Right cardiac atrium (tissue), 5 donors: ENCODE results near the gene TRIM71. TPM values are rescaled to one million over a fixed set of nuclear protein-coding genes. Genes with fewer than 3 reads are reported as not detected.
"Not testable (repeated sequence)": the region's sequence is repeated elsewhere in the genome, so short reads cannot be mapped to it uniquely, and the experiment has no call there.

Experiments
- ATAC-seq, 2 donors: fragments of 200-7000 bp; cut with Tn5 transposase; one replicate each; pipeline versions ENCODE4 v1.8.0 to v1.9.1; 2020; ENCODE audit warnings: moderate library complexity in 2 of 2, mild to moderate bottlenecking in 1 of 2
- DNase-seq, 3 donors: peaks; one replicate each; pipeline ENCODE4 v3.0.0-alpha.2; 2020
- H3K27ac ChIP-seq: one replicate; pipeline ENCODE4 v1.5.1; 2013; ENCODE audit warnings: mild to moderate bottlenecking, low read length, control low read depth, moderate library complexity
- H3K27me3 ChIP-seq: one replicate; pipeline ENCODE4 v1.6.1; 2013; ENCODE audit not compliant: control insufficient read depth, insufficient read depth
- H3K4me1 ChIP-seq: one replicate; pipeline ENCODE4 v1.6.1; 2013; ENCODE audit warnings: low read length; ENCODE audit not compliant: control insufficient read depth, insufficient read depth
- H3K4me3 ChIP-seq: one replicate; pipeline ENCODE4 v1.5.1; 2013; ENCODE audit warnings: low read length, control low read depth
- H3K9me3 ChIP-seq: one replicate; pipeline ENCODE4 v1.6.1; 2013; ENCODE audit warnings: low read length; ENCODE audit not compliant: control insufficient read depth
- WGBS: extraction: QIAGEN DNeasy Blood & Tissue Kit; methylation state at CpG from one replicate; pipeline ENCODE4 v1.1.7; 2013; 5-methylcytosine and 5-hydroxymethylcytosine counted together
- intact Hi-C, 4 donors: fragments of 100-400 bp; cut with DNase I; formaldehyde crosslinking; loops; one replicate each; pipeline versions ENCODE4 v1.11.0 to v1.14.0; 2022 to 2023
- polyA plus RNA-seq: library from polyadenylated mRNA; stranded (reverse); fragments of 200-250 nt; gene quantifications from one replicate; pipeline ENCODE4 v1.2.3, GENCODE V29; 2013
- total RNA-seq, 4 donors: library from RNA; stranded (reverse); fragmentation: NEBNext Ultra II Directional; extraction: Animal tissue kit (Norgen Biotek cat#: 25700); gene quantifications; one replicate each; pipeline ENCODE4 v1.2.1, GENCODE V29; 2021
- donor health status: healthy with polysubstance abuse.
- donor health status: DM: no; HTN: yes; CAD: no.
- donor health status: DM: no; HTN: no; CAD: no.
- donor health status: DM: no; HTN: yes; CAD: no; lungs with severe emphysema.
- donor health status: DM: yes; HTN: yes; CAD: no.

TRIM71 gene
- total and polyA plus RNA-seq, 5 donors = not detected

GRCh38 chr3:32919920-32920319, 102.1 kb downstream of the TRIM71 start:
- WGBS = 88% methylated on average over 2 of the region's 2 CpGs
- H3K27me3 ChIP-seq = no peaks in the 10 kb centered on the region
- no peak overlapping the region for H3K4me3 ChIP-seq
- H3K27ac ChIP-seq = no peak overlapping the region
- no peaks in the 10 kb centered on the region for H3K9me3 ChIP-seq
- ATAC-seq (no peak), DNase-seq (no peak)
- intact Hi-C loops = no loop called here
- H3K4me1 ChIP-seq = no peaks in the 10 kb centered on the region

- Histone ChIP-seq H3K4me1 (no peaks in the 10 kb centered on the region), H3K27ac (no peak overlapping the region), H3K4me3 (no peak overlapping the region), H3K9me3 (no peaks in the 10 kb centered on the region), H3K27me3 (no peaks in the 10 kb centered on the region)
- no peak for ATAC-seq
- no peak for DNase-seq
- 88% methylated on average over 7 of the region's 7 CpGs for WGBS
- intact Hi-C loops = no loop called here
Observed at GRCh38 chr3:32922078-32922477, 104.3 kb downstream of the TRIM71 start.

- H3K27ac ChIP-seq = no peak overlapping the region
- WGBS = 96% methylated on average over 3 of the region's 3 CpGs
Observed at GRCh38 chr3:32930161-32930560, 112.4 kb downstream of the TRIM71 start.

GRCh38 chr3:32931273-32931672, 113.5 kb downstream of the TRIM71 start:
- WGBS = 78% methylated on average over 2 of the region's 2 CpGs
- H3K27me3 ChIP-seq, H3K4me1 ChIP-seq, ATAC-seq, DNase-seq, H3K4me3 ChIP-seq, H3K9me3 ChIP-seq, H3K27ac ChIP-seq: not testable (repeated sequence)
- intact Hi-C loops = loop anchor here in 2 of 4 donors (10.0 kb wide), 1 partner anchor 196 kb away; no protein-coding TSS in a partner anchor

More at GRCh38 chr3:32930161-32930560, 112.4 kb downstream of the TRIM71 start:
- Histone ChIP-seq H3K27me3 (no peaks in the 10 kb centered on the region), H3K4me1 (no peaks in the 10 kb centered on the region), H3K9me3 (no peaks in the 10 kb centered on the region), H3K4me3 (no peak overlapping the region)
- DNase-seq (no peak), ATAC-seq (no peak)
- intact Hi-C loops = loop anchor here in 2 of 4 donors (10.0 kb wide), 1 partner anchor 195 kb away; no protein-coding TSS in a partner anchor

GRCh38 chr3:32934150-32934742, 116.4 kb downstream of the TRIM71 start:
- intact Hi-C loops = loop anchor here in 2 of 4 donors (10.0 kb wide), 1 partner anchor 199 kb away; no protein-coding TSS in a partner anchor
- Histone ChIP-seq H3K4me1 (no peaks in the 10 kb centered on the region), H3K27ac (no peak overlapping the region), H3K4me3 (no peak overlapping the region), H3K27me3 (no peaks in the 10 kb centered on the region), H3K9me3 (no peaks in the 10 kb centered on the region)
- DNase-seq (no peak), ATAC-seq (no peak)
- 65% methylated on average over 5 of the region's 5 CpGs for WGBS

GRCh38 chr3:32937331-32937730, 119.5 kb downstream of the TRIM71 start:
- 25% methylated on average over 2 of the region's 2 CpGs for WGBS
- intact Hi-C loops = loop anchor here in 3 of 4 donors (5.0 to 10.0 kb wide), 2 partner anchors 200 to 203 kb away; no protein-coding TSS in a partner anchor
- no peak for ATAC-seq
- Histone ChIP-seq H3K4me3 (no peak overlapping the region), H3K4me1 (no peaks in the 10 kb centered on the region), H3K27ac (no peak overlapping the region), H3K27me3 (no peaks in the 10 kb centered on the region), H3K9me3 (no peaks in the 10 kb centered on the region)
- no peak for DNase-seq

GRCh38 chr3:32939531-32940284, 121.9 kb downstream of the TRIM71 start:
- H3K27me3 ChIP-seq, ATAC-seq, H3K4me3 ChIP-seq, H3K4me1 ChIP-seq, H3K9me3 ChIP-seq, DNase-seq, H3K27ac ChIP-seq: not testable (repeated sequence)
- intact Hi-C loops = loop anchor here in 3 of 4 donors (5.0 to 10.0 kb wide), 3 partner anchors 135 to 205 kb away; no protein-coding TSS in a partner anchor
- 91% methylated on average over 40 of the region's 40 CpGs for WGBS

- H3K4me3 ChIP-seq = no peak overlapping the region
- ATAC-seq (no peak), DNase-seq (no peak)
- no peaks in the 10 kb centered on the region for H3K4me1 ChIP-seq
- no peak overlapping the region for H3K27ac ChIP-seq
- 90% methylated on average over 16 of the region's 16 CpGs for whole genome bisulfite sequencing
- no peaks in the 10 kb centered on the region for H3K9me3 ChIP-seq
- intact Hi-C loops = loop anchor here in 1 of 4 donors (10.0 kb wide), 1 partner anchor 134 kb away; no protein-coding TSS in a partner anchor
- no peaks in the 10 kb centered on the region for H3K27me3 ChIP-seq
Observed at GRCh38 chr3:32940726-32941125, 122.9 kb downstream of the TRIM71 start.

- 78% methylated on average over 3 of the region's 3 CpGs for WGBS
- intact Hi-C loops = loop anchor here in 1 of 4 donors (10.0 kb wide), 1 partner anchor 130 kb away; no protein-coding TSS in a partner anchor
- no peak for ATAC-seq
Observed at GRCh38 chr3:32945136-32945535, 127.3 kb downstream of the TRIM71 start.

GRCh38 chr3:32945598-32945997, 127.8 kb downstream of the TRIM71 start:
- not testable (repeated sequence) for H3K4me3 ChIP-seq, H3K27me3 ChIP-seq, H3K27ac ChIP-seq, H3K9me3 ChIP-seq, DNase-seq, ATAC-seq, H3K4me1 ChIP-seq
- intact Hi-C loops = loop anchor here in 1 of 4 donors (10.0 kb wide), 1 partner anchor 129 kb away; no protein-coding TSS in a partner anchor
- WGBS = 94% methylated on average over 12 of the region's 12 CpGs

More at GRCh38 chr3:32945136-32945535, 127.3 kb downstream of the TRIM71 start:
- Histone ChIP-seq H3K27ac (no peak overlapping the region), H3K4me3 (no peak overlapping the region), H3K27me3 (no peaks in the 10 kb centered on the region), H3K9me3 (no peaks in the 10 kb centered on the region), H3K4me1 (no peaks in the 10 kb centered on the region)
- no peak for DNase-seq
